Left lung (tissue), 10 donors: ENCODE data around the gene HEXD. TPM values are rescaled to one million over a fixed set of nuclear protein-coding genes. Genes with fewer than 3 reads are reported as not detected.
"Not testable (repeated sequence)": the region's sequence is repeated elsewhere in the genome, so short reads cannot be mapped to it uniquely, and the experiment has no call there.

ENCODE experiments used
- ATAC-seq: fragments of 200-7000 bp; cut with Tn5 transposase; one replicate; pipeline ENCODE4 v1.9.1; 2020; ENCODE audit warnings: moderate library complexity
- DNase-seq, 4 donors: peaks; one replicate each; pipeline ENCODE4 v3.0.0-alpha.2; 2013 to 2020
- H3K27ac ChIP-seq, 2 donors: fragments of 200-600 bp; sonication (generic) in 1 of 2; one replicate each; pipeline versions ENCODE4 v1.5.0 to v1.8.0; 2020 to 2021
- H3K27me3 ChIP-seq, 2 donors: fragments of 200-600 bp; sonication (generic) in 1 of 2; one replicate each; pipeline versions ENCODE4 v1.5.0 to v1.8.0; 2020 to 2021
- H3K36me3 ChIP-seq, 2 donors: fragments of 200-600 bp; sonication (generic) in 1 of 2; one replicate each; pipeline versions ENCODE4 v1.5.0 to v1.8.0; 2020 to 2021
- H3K4me1 ChIP-seq, 2 donors: fragments of 200-600 bp; one replicate each; pipeline ENCODE4 v1.8.0; 2021
- H3K4me3 ChIP-seq, 2 donors: fragments of 200-600 bp; sonication (generic) in 1 of 2; one replicate each; pipeline versions ENCODE4 v1.5.0 to v1.8.0; 2020 to 2021; ENCODE audit warnings: mild to moderate bottlenecking in 1 of 2
- H3K9me3 ChIP-seq, 2 donors: fragments of 200-600 bp; sonication (generic) in 1 of 2; one replicate each; pipeline versions ENCODE4 v1.5.0 to v1.8.0; 2020 to 2021
- intact Hi-C, 2 donors: fragments of 100-400 bp; cut with DNase I; formaldehyde crosslinking; loops; one replicate each; pipeline versions ENCODE4 v1.11.2 to v1.14.2; 2022
- polyA plus RNA-seq, 6 donors: library from polyadenylated mRNA; unstranded; fragments of 120-200 nt; gene quantifications; one replicate each; pipeline ENCODE4 v1.2.1, GENCODE V29; 2013; ENCODE audit not compliant: insufficient read length in 6 of 6
- total RNA-seq, 2 donors: library from RNA; stranded (reverse); fragmentation: NEBNext Ultra II Directional; extraction: Animal tissue kit (Norgen Biotek cat#: 25700); gene quantifications; one replicate each; pipeline ENCODE4 v1.2.1, GENCODE V29; 2021
- TF ChIP-seq, protein P1 (sequence below), 2 donors: fragments of 200-600 bp; sonication (generic) in 1 of 2; IDR thresholded peaks; one replicate each; pipeline versions ENCODE4 v1.5.0 to v1.8.0; 2021; ENCODE audit warnings: antibody characterized with exemption in 2 of 2
- donor health status: DM: no; HTN: yes; CAD: no.
- donor health status: DM: no; HTN: no; CAD: no.

The HEXD gene
- total and polyA plus RNA-seq, 8 donors: 28.6 to 48.3 (median 38.4) TPM

DNA sequence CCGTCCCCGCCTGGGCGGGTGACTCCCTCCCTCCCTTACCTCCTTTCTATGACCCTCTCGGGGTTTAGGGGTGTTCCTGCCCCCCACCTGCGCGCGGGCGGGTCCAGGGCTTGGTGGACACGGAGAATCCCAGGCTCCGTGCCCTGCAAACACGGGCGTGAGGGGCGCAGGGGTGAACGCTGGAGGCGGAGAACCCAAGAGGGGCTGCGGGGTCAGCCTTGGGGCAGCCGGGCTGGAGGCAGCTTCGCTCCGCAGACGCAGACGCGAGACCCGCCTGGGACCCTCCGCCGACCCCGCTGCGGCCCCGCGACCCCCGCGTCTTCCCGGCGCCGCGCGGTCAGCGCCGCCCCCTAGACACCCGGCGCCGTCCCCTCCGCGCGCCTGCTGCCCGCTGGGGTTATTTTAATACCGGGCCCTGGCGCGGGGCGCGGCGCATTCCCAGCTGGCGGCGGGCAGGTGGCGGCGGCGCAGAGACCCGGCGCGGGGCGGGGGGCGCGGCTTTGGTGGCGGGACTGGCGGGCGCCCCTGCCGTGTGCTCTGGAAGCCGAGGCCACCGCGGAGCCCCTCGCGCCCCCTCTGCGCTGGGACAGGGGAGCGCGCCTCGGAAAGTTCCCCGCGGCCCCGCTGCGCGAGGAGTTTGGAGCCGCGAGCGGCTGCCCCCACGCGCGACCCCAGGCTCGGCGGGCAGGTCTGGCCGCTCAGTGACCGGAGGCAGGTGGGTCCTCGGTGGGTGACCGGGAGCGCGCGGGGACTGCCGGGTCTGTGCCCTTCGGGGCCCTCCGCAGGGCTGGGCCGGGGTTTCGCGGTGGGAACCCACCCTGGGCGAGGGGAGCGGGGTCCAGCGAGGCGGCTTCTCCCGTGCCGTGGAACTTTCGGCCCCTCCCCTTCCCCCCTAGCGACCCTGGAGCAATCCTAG is 46.6 kb upstream of the HEXD start, which contains the start of gene UTS2R:
UTS2R (plus strand) TSS at position 433 of the 916 bp plus-strand sequence. CDS start 2,560 bp downstream, outside the sequence.
- H3K27ac ChIP-seq: no peak within 1 kb of the TSS
- peak within 1 kb of the TSS in 1 of 2 donors; percentile 4 for H3K4me3 ChIP-seq
- TF ChIP-seq, protein P1, sequence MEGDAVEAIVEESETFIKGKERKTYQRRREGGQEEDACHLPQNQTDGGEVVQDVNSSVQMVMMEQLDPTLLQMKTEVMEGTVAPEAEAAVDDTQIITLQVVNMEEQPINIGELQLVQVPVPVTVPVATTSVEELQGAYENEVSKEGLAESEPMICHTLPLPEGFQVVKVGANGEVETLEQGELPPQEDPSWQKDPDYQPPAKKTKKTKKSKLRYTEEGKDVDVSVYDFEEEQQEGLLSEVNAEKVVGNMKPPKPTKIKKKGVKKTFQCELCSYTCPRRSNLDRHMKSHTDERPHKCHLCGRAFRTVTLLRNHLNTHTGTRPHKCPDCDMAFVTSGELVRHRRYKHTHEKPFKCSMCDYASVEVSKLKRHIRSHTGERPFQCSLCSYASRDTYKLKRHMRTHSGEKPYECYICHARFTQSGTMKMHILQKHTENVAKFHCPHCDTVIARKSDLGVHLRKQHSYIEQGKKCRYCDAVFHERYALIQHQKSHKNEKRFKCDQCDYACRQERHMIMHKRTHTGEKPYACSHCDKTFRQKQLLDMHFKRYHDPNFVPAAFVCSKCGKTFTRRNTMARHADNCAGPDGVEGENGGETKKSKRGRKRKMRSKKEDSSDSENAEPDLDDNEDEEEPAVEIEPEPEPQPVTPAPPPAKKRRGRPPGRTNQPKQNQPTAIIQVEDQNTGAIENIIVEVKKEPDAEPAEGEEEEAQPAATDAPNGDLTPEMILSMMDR (IDR thresholded peaks at IDR 0.05): no peak
- intact Hi-C loops: no loop called here
- no peak for ATAC-seq
- no peaks in the 10 kb centered on the region for H3K9me3 ChIP-seq
- no peaks in the 10 kb centered on the region for H3K36me3 ChIP-seq
- peaks cover 65 to 92% of the 10 kb centered on the region in 2 donors for H3K27me3 ChIP-seq
- H3K4me1 ChIP-seq: peaks cover 6 to 25% of the 10 kb centered on the region in 2 donors
- peak in 1 of 4 donors; percentile 72 for DNase-seq

- Histone ChIP-seq H3K4me1 (peaks cover 6 to 25% of the 10 kb centered on the region in 2 donors), H3K36me3 (no peaks in the 10 kb centered on the region), H3K27me3 (peaks cover 65 to 93% of the 10 kb centered on the region in 2 donors), H3K9me3 (no peaks in the 10 kb centered on the region), H3K27ac (no peak overlapping the region), H3K4me3 (no peak overlapping the region)
- peak in 1 of 4 donors; percentile 46 for DNase-seq
- TF ChIP-seq, protein P1 (IDR thresholded peaks at IDR 0.05): no peak
- intact Hi-C loops: no loop called here
- no peak for ATAC-seq
These were observed 45.7 kb upstream of the HEXD start for GRCh38 chr17:82372249-82373071.

DNA sequence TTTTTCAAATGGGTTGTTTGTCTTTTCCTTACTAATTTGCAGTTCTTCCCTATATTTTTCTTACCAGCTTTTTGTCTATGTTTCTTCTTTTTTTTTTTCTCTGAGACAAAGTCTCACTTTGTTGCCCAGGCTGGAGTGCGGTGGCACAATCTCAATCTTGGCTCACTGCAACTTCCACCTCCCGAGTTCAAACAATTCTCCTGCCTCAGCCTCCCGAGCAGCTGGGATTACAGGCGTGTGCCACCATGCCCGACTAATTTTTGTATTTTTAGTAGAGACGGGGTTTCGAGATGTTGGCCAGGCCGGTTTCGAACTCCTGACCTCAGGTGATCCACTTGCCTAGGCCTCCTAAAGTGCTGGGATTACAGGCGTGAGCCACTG is 45.1 kb upstream of the HEXD start:
- ATAC-seq, H3K27ac ChIP-seq, intact Hi-C loops, H3K9me3 ChIP-seq, H3K36me3 ChIP-seq, H3K4me3 ChIP-seq: not testable (repeated sequence)
- peaks cover 65 to 93% of the 10 kb centered on the region in 2 donors for H3K27me3 ChIP-seq
- peaks cover 6 to 25% of the 10 kb centered on the region in 2 donors for H3K4me1 ChIP-seq
- DNase-seq: peak in 1 of 4 donors; percentile 13

- TF ChIP-seq, protein P1 (IDR thresholded peaks at IDR 0.05): no peak
- Histone ChIP-seq H3K4me3 (no peak overlapping the region), H3K27me3 (peaks cover 71 to 93% of the 10 kb centered on the region in 2 donors), H3K27ac (no peak overlapping the region), H3K9me3 (no peaks in the 10 kb centered on the region), H3K36me3 (no peaks in the 10 kb centered on the region), H3K4me1 (peaks cover 6 to 25% of the 10 kb centered on the region in 2 donors)
- DNase-seq (peak in 1 of 4 donors; percentile 65), ATAC-seq (no peak)
- intact Hi-C loops: no loop called here
These were observed 44.2 kb upstream of the HEXD start for GRCh38 chr17:82373731-82374625.
